Loucy (cell line): Measurements from ENCODE around the gene SFXN5.

ENCODE experiments used
- H2AFZ ChIP-seq: fragments of 200-600 bp; sonication (generic); 2 replicates; pipeline ENCODE4 v1.6.0; 2016; ENCODE audit warnings: antibody characterized with exemption, mild to moderate bottlenecking, low read length, moderate library complexity
- H3F3A ChIP-seq: fragments of 200-600 bp; 2 replicates; pipeline ENCODE4 v1.6.0; 2016; ENCODE audit warnings: antibody characterized with exemption, low read depth, mild to moderate bottlenecking
- H3K27me3 ChIP-seq: fragments of 200-600 bp; sonication (generic); 2 replicates; pipeline ENCODE4 v1.6.1; 2014; ENCODE audit warnings: low read length, mild to moderate bottlenecking; ENCODE audit not compliant: insufficient read depth, poor library complexity, severe bottlenecking
- H3K36me3 ChIP-seq: fragments of 200-600 bp; sonication (generic); 2 replicates; pipeline ENCODE4 v1.6.1; 2016; ENCODE audit warnings: low read length; ENCODE audit not compliant: insufficient read depth
- H3K4me1 ChIP-seq: fragments of 200-600 bp; sonication (generic); 2 replicates; pipeline ENCODE4 v1.5.1; 2014; ENCODE audit warnings: low read length, mild to moderate bottlenecking; ENCODE audit not compliant: insufficient read depth, poor library complexity, severe bottlenecking
- H3K4me2 ChIP-seq: fragments of 200-600 bp; sonication (generic); 2 replicates; pipeline ENCODE4 v1.6.0; 2014; ENCODE audit warnings: antibody characterized with exemption, low read length, low read depth, mild to moderate bottlenecking; ENCODE audit not compliant: poor library complexity, severe bottlenecking
- H3K4me3 ChIP-seq: fragments of 200-600 bp; sonication (generic); 2 replicates; pipeline ENCODE4 v1.5.1; 2014; ENCODE audit warnings: low read length, mild to moderate bottlenecking, mixed read lengths; ENCODE audit not compliant: poor library complexity, severe bottlenecking
- H3K79me2 ChIP-seq: fragments of 200-600 bp; sonication (generic); 2 replicates; pipeline ENCODE4 v1.6.1; 2014; ENCODE audit warnings: low read length; ENCODE audit not compliant: insufficient read depth
- H3K9ac ChIP-seq: fragments of 200-600 bp; sonication (generic); 2 replicates; pipeline ENCODE4 v1.6.0; 2014; ENCODE audit warnings: mild to moderate bottlenecking, low read depth, low read length, moderate library complexity; ENCODE audit not compliant: poor library complexity, severe bottlenecking
- H3K9me2 ChIP-seq: fragments of 200-600 bp; sonication (generic); replicated peaks from 2 replicates; pipeline ENCODE4 v1.6.1; 2016; ENCODE audit warnings: low read depth, low read length, mixed read lengths
- H3K9me3 ChIP-seq: fragments of 200-600 bp; sonication (generic); 2 replicates; pipeline ENCODE4 v1.6.1; 2014; ENCODE audit warnings: mild to moderate bottlenecking, antibody characterized with exemption, low read length, low read depth; ENCODE audit not compliant: insufficient read depth
- H4K20me1 ChIP-seq: fragments of 200-600 bp; sonication (generic); 2 replicates; pipeline ENCODE4 v1.6.0; 2014; ENCODE audit warnings: antibody characterized with exemption, low read length, mild to moderate bottlenecking; ENCODE audit not compliant: insufficient read depth, poor library complexity, severe bottlenecking
- EZH2phosphoT487 ChIP-seq: fragments of 200-600 bp; IDR thresholded peaks from 2 replicates; pipeline ENCODE4 v1.6.1; 2018; ENCODE audit warnings: antibody characterized with exemption, mild to moderate bottlenecking, moderate library complexity, borderline replicate concordance
- TF ChIP-seq, protein P1 (sequence below): fragments of 200-600 bp; sonication (generic); conservative IDR thresholded peaks from 2 replicates; pipeline ENCODE4 v1.5.1; 2014; ENCODE audit warnings: mild to moderate bottlenecking, antibody characterized with exemption, low read length

The SFXN5 gene

DNA sequence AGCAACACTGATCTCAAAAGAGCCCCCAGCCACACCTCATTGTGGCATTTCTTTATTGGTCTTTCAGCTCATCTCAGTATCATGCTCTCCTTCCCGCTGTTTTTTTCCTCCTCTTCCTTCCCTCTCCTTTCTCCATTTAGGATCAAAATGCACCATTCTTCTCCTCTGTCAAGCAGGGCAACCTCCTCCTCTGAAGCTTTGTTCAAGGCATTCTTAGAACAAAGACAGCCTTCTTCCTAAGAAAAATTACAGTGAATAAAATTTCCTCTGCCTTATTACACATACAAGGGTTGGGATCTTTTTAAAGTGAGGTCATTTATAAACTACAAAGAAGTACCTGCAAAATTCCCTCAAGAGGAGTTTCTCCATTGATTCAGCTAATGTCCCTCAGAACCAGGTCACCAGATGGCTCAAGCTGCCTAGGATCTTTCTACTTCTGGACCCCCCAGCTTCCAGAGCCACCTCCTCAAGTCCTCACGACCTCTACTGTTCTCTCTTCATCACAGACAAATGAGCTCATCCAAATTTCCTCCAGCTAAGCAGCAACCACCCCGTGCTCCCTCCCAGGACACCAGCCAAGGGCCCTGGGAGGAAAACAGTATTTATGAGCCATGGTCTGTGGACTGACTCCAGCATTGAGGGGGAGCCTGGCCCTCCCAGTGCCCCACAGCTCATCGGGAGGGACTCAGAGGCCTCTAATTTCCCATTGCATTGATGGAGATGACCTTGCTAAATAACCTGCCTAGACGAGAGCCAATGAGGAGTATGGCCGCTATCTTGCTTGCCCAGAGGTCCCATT lies 18.0 kb downstream of the SFXN5 start:
- H3K4me1 ChIP-seq, result no peaks in the 10 kb centered on the region
- TF ChIP-seq, protein P1, sequence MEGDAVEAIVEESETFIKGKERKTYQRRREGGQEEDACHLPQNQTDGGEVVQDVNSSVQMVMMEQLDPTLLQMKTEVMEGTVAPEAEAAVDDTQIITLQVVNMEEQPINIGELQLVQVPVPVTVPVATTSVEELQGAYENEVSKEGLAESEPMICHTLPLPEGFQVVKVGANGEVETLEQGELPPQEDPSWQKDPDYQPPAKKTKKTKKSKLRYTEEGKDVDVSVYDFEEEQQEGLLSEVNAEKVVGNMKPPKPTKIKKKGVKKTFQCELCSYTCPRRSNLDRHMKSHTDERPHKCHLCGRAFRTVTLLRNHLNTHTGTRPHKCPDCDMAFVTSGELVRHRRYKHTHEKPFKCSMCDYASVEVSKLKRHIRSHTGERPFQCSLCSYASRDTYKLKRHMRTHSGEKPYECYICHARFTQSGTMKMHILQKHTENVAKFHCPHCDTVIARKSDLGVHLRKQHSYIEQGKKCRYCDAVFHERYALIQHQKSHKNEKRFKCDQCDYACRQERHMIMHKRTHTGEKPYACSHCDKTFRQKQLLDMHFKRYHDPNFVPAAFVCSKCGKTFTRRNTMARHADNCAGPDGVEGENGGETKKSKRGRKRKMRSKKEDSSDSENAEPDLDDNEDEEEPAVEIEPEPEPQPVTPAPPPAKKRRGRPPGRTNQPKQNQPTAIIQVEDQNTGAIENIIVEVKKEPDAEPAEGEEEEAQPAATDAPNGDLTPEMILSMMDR, result no peak
- no peak for TF ChIP-seq EZH2phosphoT487
- peaks cover 8% of the 10 kb centered on the region; the same call in 1 of the 2 replicates for H3K9me3 ChIP-seq

DNA sequence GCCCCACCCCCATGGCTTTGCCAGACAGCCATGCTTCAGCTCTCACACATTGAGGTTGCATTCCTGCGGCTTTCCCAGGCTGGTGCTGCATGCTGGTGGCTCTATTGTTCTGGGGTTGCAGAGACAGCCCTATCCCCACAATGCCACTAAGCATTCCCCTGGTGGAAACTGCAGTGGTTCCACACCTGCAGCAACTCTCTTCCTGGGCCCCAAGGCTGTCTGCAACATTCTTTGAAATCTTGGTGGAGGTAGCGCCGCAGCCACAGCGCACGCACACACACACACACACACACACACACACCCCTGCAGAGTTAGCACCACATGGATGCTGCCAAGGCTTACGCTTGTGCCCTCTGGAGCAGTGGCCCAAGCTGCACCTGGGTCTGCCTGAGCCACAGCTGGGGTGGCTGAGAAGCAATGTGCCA lies 21.4 kb downstream of the SFXN5 start:
- no peaks in the 10 kb centered on the region for H3K9me3 ChIP-seq
- no peaks in the 10 kb centered on the region for H3K9me2 ChIP-seq
- H3K79me2 ChIP-seq, result no peaks in the 10 kb centered on the region
- no peaks in the 10 kb centered on the region for H3K27me3 ChIP-seq
- H3F3A ChIP-seq, result no peaks in the 10 kb centered on the region
- no peak overlapping the region for H3K4me2 ChIP-seq
- H3K4me3 ChIP-seq, result no peak overlapping the region
- H3K4me1 ChIP-seq, result no peaks in the 10 kb centered on the region
- TF ChIP-seq EZH2phosphoT487, result no peak
- TF ChIP-seq, protein P1, result no peak
- no peak overlapping the region for H3K9ac ChIP-seq
- H3K36me3 ChIP-seq, result peaks cover 7% of the 10 kb centered on the region; the same call in 1 of the 2 replicates
- no peaks in the 10 kb centered on the region for H4K20me1 ChIP-seq
- no peak overlapping the region for H2AFZ ChIP-seq

More for the DNA sequence above, 18.0 kb downstream of the SFXN5 start:
- peaks cover 3% of the 10 kb centered on the region; the same call in 1 of the 2 replicates for H3K79me2 ChIP-seq
- H4K20me1 ChIP-seq, result no peaks in the 10 kb centered on the region
- H3K27me3 ChIP-seq, result no peaks in the 10 kb centered on the region
- peaks cover 30% of the 10 kb centered on the region; the same call in 1 of the 2 replicates for H3K36me3 ChIP-seq
- no peak overlapping the region for H3K4me2 ChIP-seq
- H2AFZ ChIP-seq, result no peak overlapping the region
- no peaks in the 10 kb centered on the region for H3F3A ChIP-seq
- H3K9ac ChIP-seq, result no peak overlapping the region
- no peak overlapping the region for H3K4me3 ChIP-seq
- no peaks in the 10 kb centered on the region for H3K9me2 ChIP-seq

DNA sequence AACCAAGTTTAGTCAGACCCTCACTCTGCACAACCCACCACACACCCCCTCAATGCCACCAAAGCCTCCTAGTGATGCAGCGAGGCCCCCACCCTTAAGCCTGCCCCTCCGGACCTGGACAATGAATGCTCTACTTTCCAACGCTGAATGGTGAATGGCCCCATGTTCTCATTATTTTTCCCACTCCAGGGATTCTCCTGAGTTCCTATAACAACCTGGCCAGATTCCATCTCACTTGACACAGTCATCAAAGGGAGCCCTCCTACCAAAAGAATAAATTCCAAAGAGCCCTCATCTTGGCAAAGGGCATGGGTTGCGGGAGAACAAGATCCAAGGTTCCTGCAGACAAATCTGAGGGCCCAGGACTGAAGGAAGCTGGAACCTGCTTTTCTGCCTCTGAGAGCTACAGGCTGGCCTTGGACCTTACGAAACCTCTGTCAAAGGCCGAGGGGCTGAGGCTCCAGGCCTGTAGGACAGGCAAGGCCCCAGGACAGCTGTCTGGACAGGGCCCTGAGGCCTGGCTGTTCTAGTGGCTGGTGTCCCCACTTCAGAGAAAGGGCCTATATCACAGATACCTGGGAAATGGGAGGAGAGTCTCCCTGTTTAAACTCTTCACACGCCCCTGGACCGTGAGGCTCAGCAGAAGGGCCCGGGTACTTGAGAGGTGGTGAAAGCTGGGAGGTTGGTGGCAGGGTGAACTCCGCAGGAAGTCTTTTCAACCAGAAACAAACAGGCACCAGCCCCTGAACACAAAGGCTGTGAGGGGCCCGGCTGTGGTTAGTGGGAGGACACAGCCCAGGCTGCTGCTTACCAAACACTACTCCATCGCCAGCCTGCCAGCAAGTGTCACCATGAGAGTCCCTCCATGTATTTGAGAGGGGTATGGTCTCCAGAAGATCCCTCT lies 27.3 kb downstream of the SFXN5 start:
- no peaks in the 10 kb centered on the region for H3K9me3 ChIP-seq
- H3K27me3 ChIP-seq, result no peaks in the 10 kb centered on the region
- H3K36me3 ChIP-seq, result peaks cover 8% of the 10 kb centered on the region; the same call in 1 of the 2 replicates
- H3K79me2 ChIP-seq, result no peaks in the 10 kb centered on the region
- H3F3A ChIP-seq, result no peaks in the 10 kb centered on the region
- peaks cover 14% of the 10 kb centered on the region for H3K4me1 ChIP-seq
- no peak overlapping the region for H2AFZ ChIP-seq
- no peaks in the 10 kb centered on the region for H3K9me2 ChIP-seq
- no peak overlapping the region for H3K4me3 ChIP-seq
- peak overlapping the region; percentile 59 for H3K9ac ChIP-seq
- TF ChIP-seq EZH2phosphoT487, result no peak
- TF ChIP-seq, protein P1, result no peak
- H3K4me2 ChIP-seq, result peak overlapping the region; percentile 55
- H4K20me1 ChIP-seq, result no peaks in the 10 kb centered on the region
